Stimulated activated CD8-positive, alpha-beta memory T cell treated with anti-CD3 and anti-CD28 coated beads, Interleukin-15, amount 100 ng/mL, for 4 hours (primary cell): ENCODE measurements around the gene SLC22A4.
A peak's percentile ranks its signal among the peaks of the same experiment; 100 is the strongest.

ENCODE experiments used
- DNase-seq, 2 donors: peaks; one replicate each; pipeline ENCODE4 v3.0.0-alpha.2; 2020; ENCODE audit warnings: low read depth in 2 of 2

SLC22A4 gene

DNA sequence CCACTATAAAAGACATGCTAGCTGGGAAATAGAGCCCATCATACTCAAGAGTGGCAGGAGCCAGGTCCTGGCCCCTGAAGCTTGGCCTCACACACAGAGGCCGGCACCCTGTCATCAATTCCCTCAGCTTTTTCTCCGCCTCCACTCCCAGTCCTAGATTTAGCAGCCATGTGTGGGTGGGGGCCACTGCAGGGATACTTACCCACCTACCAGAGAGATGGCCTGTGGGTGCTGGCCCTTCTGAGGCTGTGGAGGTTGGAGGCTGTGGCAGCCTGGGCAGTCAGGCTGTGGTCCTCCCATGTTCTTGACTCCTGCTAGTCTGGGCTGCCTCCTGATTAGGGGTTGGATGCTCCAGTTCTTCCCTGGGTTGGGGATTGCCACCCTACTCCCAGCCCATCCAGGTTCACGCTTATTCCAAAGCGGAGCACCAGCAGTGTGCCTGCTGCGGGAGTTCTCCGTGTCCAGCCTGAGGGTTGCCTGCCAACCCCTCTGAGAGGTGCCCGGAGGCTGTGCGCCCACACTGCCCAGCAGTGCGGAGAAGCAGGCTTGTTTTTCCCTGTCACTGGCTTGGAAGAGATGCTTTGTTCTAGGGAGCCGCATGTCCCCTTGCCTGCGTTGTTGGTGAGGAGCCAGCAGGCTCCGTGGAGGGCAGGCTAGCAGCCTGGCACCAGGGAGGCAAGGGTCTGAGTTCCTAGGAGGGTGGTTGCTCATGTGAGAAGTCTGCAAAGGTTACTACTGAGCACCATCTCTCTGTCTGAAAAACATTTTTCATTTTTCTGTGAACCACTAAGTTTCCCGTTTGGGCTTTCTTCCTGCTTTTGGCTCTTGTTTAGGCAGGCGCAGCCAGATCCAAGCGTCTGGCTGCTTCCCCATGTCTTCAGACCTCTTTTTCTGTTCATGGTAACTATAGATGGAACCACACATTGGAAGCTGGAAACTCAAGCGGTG, 82.8 kb downstream of the SLC22A4 start:
- no peak for DNase-seq

- no peak for DNase-seq
Observed at GRCh38 chr5:132377738-132378137, 83.5 kb downstream of the SLC22A4 start.

DNA sequence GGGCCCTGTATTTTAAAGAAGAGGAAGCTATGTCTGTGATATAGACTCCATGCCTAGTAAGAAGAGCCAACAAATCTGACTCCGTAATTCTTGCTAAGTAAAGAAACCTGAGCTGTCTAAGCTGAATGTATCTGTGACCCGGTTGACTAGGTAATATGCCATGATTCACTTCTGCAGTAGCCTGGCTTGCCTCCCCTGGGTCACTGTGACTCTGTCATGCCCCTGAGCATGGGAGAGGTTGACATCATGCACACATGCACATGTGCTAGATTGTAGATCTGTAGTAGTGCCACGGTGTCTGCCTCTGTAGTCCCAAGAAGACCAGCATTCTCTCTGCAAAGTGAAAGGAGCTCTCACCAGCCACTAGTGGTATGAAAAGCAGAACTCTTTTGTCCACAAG, 84.4 kb downstream of the SLC22A4 start:
- no peak for DNase-seq

DNA sequence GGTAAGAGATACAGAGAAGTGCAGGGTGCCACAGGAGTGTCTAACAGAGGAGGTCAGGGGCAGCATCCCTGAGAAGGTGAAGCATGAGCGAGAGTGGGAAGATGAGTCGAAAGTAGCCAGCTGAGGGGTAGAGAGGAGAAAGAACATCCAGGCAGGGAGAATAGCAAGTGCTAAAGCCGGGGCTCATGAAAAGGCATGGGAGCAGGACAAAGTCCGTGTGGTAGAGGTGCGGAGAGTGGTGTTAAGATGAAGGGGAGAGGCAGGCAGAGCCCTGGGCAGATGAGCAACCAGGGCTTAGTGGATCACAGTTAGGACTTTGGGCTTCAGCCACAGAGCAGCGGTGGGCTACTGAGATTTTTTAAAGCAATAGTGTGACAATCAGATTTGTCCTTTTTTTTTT, 85.9 kb downstream of the SLC22A4 start:
- DNase-seq = no peak

- no peak for DNase-seq
Observed at GRCh38 chr5:132380741-132381140, 86.5 kb downstream of the SLC22A4 start.

DNA sequence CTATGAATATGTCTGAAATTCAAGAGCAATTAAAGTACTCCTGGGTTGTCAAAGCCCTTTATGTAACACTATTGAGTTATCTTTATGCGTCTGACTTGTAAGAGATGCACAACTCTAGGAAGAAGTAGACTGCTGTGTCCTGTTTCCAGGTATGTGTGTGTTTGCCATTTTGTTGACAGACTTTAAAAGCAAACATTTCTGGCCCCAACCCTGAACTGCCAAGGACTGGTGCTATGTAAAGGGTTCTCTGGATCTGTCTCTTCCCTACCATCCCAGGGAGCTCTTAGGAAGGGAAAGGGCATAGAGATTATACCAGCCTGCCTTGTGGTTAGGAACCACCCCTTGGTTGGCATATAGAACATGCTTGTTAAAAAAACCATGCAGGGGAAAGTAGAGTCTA, 87.4 kb downstream of the SLC22A4 start:
- no peak for DNase-seq

GRCh38 chr5:132383261-132383660, 89.1 kb downstream of the SLC22A4 start:
- DNase-seq = no peak

- DNase-seq = no peak
Observed at GRCh38 chr5:132383984-132384383, 89.8 kb downstream of the SLC22A4 start.

DNA sequence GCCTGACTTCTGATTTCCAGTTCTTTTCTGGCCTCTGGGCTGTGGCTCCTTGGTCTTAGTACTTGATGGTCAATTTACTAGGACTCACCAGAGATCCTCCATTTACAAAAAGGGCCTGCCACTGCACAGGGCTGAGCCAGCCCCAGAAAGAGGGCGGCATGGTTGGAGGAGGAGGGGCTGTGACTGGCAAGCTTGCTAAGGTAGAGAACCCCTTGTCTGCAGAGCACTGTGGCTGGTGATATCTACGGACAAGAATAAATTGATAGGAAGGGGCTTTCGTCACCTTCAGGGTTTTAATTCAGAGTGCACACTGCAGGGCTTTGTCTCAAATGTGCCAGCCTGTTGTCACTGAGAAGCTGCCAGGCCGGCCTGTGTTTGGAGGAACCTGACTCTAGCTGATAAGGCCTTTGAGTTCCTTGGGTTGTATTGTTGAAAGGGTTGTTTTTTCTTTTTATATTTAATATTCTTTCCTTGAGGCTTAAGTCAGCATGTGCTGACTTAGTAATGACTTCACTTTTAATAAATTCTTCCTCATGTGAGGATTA, 90.4 kb downstream of the SLC22A4 start:
- no peak for DNase-seq

GRCh38 chr5:132385326-132386105, 91.3 kb downstream of the SLC22A4 start:
- peak; percentile 27 to 43 for DNase-seq

DNA sequence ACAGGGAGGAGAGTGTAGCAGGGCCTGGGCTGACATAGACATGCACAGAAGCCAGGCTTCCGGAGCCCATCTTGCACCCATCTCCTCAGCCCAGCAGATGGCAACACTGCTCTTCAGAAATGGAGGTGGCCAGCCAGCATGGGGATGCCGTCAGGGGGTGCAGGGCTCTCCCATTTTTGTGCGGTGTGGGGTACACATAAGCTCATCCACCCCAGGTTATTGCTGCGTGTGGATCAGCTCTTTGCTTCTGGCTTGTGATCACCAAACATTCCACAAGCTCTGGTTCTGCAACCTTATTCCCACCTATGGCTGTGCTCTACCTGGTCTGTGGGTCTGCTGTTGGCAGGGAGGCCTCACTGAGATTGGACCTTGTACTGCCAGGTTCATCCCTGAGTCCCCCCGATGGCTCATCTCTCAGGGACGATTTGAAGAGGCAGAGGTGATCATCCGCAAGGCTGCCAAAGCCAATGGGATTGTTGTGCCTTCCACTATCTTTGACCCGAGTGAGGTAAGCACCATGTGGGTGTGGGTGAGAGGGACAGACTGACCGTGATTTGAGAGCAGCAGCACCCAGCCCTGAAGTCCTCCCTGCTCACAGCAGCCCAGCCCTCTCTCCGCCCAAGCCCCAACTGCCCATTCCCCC, 92.6 kb downstream of the SLC22A4 start:
- peak; percentile 42 to 51 for DNase-seq

DNA sequence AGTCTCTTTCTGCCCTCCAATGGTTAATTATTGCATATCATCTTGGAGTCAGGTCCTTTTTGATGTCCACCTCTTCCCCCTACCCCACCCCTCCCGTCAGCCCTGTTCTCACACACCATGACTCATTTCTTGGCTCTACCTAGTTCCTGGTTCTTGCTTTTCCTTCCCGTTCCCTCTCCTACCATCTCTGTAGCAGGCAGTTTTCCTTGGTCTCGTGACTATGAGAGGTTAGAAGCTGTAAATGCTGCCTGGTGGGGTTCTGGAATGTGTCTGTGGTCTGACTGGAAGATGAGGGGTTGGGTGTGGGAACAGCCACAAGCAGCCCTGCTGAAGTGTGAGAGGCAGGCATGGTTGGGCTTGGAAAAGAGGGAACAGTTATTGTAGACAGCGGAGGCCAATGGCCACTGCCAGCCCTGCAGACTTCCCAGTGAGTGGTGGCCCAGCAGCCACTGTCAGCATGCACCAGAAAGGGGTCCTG, 93.5 kb downstream of the SLC22A4 start:
- DNase-seq = no peak

DNA sequence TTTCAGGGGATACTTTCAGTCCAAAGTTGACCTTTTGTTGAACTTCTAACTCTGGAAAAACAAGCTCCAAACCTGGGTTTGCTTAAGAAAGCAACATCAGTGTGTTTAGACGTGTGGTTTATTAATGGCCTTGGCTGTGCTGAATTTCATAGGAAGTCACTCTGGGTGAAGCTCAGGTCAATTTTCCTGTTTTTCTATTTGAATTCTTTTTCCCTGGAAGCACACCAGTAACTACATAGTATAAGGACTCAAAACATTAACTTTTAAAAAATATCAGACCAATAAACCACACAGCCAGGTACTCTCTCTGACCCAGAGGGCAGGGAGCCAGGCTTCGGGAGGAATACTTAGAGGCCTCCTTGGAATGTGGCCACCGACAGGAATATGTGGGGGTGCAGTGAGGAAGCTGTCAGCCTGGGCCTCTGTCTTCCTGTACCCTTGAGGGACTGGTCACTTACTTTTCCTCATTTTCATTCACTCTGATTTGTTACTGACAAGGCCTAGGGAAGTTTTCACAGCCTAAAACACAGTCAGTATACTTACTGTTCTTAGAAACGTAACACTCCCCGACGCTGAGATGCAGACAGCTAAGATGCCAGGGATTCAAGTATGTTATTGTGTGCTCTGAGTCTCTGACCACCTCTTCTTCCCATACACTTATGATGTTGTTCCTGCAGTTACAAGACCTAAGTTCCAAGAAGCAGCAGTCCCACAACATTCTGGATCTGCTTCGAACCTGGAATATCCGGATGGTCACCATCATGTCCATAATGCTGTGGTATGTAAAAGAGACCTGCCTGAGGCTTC, 94.3 kb downstream of the SLC22A4 start:
- no peak for DNase-seq

- DNase-seq = no peak
Observed at GRCh38 chr5:132389051-132389331, 94.8 kb downstream of the SLC22A4 start.

DNA sequence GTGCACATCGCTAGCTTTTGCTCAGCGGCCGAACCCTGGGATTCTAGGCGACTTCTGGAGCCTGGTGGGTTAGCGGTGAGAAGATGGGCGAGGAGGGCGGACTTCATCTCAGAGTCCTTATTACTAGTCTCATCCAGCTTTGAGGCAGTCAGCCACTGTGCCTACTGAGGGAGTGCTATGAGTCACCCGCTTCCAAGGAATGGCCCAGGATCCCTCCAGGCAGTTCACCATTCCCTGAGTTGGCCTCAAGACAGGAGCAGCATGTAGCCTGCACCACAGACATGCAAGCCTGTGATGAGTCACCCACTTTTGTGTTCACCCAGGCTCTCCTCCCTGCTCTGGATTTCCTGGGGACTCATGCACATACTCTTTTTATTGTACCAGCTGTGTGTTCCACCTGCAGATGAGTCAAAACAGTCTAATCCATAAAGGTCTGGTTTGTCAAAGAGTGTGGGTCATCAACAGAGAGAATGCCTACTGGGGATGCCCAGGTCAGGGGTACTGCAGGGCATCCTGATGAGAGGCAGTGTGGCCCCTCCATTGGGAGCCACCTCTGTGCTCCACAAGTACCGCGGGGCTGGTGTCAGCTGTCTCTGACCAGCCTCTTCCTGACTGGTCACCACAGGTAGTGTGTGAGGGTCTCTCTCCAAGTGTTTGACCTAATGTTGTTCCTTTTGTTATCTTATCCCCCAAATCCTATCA, 95.5 kb downstream of the SLC22A4 start:
- no peak for DNase-seq

DNA sequence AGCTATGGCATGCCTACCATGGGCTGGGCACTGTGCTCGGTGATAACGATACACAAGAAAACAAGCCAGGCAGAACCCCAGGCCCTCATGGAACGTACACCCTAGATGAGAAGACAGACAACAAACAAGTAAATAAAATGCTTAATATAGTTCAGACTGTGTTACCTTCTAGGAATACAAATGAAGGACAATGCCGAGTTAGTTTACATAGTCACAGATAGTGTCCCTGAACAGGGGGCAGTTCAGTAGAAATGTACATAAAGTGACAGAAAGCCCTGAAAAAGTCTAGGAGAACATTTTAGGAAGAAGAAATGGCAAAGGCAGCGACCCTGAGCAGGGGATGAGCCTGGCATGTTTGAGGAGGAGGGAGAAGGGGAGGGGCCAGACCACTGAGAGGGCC, 97.1 kb downstream of the SLC22A4 start:
- DNase-seq = no peak

DNA sequence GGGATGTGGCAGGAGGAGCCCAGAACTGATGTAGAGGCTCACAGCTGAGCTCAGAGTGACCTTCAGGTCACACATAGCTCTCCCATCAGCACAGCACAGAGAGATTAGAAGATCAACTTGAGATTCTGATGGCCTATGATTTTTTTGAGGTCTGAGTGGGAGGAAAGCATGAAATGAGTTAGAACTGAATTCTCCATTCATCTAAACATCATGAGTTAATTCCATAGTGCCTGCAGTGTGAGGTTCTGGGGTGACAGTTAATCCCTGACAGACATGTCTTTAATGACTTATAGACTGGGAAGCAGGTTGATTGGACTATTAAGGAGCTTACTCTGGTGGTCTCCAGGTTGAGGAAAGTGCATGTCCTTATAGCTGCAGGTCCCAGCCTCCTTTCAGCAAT, 97.7 kb downstream of the SLC22A4 start:
- DNase-seq = no peak

- DNase-seq = no peak
Observed at GRCh38 chr5:132392411-132392810, 98.2 kb downstream of the SLC22A4 start.

DNA sequence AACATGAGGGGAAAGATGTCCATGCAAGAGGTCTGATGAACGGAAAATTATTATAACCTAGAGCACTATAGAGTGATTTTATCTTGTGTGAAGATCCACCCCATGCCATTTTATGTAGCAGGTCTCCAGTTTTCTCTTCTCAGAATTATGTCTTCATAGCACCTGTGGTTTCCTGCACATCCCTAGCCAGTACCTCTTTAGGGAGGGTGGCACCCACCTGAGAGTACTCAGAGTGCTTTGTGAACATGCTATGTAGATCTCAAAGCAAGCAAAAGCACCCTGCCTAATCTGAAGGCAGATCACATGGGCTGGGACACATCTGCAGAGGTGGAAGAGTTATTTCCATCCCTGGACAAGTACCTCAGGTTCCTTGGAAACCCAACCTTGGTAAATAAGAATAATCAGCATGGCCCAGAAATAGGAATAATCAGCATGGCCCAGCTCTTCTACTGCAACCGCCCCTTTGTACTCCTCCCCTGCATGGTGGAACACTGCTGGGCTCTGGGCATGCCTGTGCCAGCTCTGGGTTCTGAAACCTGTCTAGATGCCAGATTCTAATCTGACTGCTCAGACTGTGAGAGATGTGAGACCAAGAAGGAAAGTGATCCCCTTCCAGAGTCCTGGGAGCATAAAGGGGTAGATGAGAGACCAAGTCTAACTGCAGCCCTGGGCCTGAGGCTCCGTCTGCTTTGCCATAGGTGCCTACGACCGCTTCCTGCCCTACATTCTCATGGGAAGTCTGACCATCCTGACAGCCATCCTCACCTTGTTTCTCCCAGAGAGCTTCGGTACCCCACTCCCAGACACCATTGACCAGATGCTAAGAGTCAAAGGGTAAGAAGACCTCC, 99.0 kb downstream of the SLC22A4 start:
- DNase-seq = no peak
